ENCODE measurements around the gene TNF. TPM values are rescaled to one million over a fixed set of nuclear protein-coding genes. Genes with fewer than 3 reads are reported as not detected.

TNF gene
- polyA plus RNA-seq, 1 experiment, result not detected

GRCh38 chr6:31577579-31577966 lies 2.2 kb downstream of the TNF start:
- Histone ChIP-seq H3K27me3 (ENCODE audit: control insufficient read depth, insufficient read depth, low read length) (peaks cover 27% of the 10 kb centered on the region), H3K4me3 (ENCODE audit: low read depth, low read length) (no peak overlapping the region), H3K27ac (ENCODE audit: low read depth, low read length) (no peak overlapping the region), H3K9me3 (ENCODE audit: control insufficient read depth, insufficient read depth, low read length) (no peaks in the 10 kb centered on the region; the same call in 1 of the 2 replicates)
- ChIA-PET POLR2A (no interaction called here), CTCF (interaction anchor here (9.5 kb wide), 1 partner anchor 20 kb away, joined by 132 read pairs; no protein-coding TSS in a partner anchor)
- no peak for TF ChIP-seq CTCF (IDR thresholded peaks at IDR 0.05; ENCODE audit: low read depth, low read length)
- DNase-seq (ENCODE audit: low read depth, low spot score), result no peak

- DNase-seq (ENCODE audit: low read depth, low spot score), result no peak
- ChIA-PET POLR2A (no interaction called here), CTCF (interaction anchor here (2.3 to 9.5 kb wide), 3 partner anchors 8 to 31 kb away, joined by 11 to 132 read pairs (median 31); partner anchors contain the start of genes ATP6V1G2 and NFKBIL1)
- Histone ChIP-seq H3K27ac (ENCODE audit: low read depth, low read length) (no peak overlapping the region), H3K4me3 (ENCODE audit: low read depth, low read length) (no peak overlapping the region), H3K27me3 (ENCODE audit: control insufficient read depth, insufficient read depth, low read length) (peaks cover 22% of the 10 kb centered on the region), H3K9me3 (ENCODE audit: control insufficient read depth, insufficient read depth, low read length) (no peaks in the 10 kb centered on the region; the same call in 1 of the 2 replicates)
- TF ChIP-seq CTCF (IDR thresholded peaks at IDR 0.05; ENCODE audit: low read depth, low read length), result no peak
Observed at GRCh38 chr6:31578184-31579118, 3.1 kb downstream of the TNF start.

GRCh38 chr6:31579119-31579505 lies 3.7 kb downstream of the TNF start:
- no peak overlapping the region for H3K27ac ChIP-seq (ENCODE audit: low read depth, low read length)
- POLR2A ChIA-PET, result no interaction called here

GRCh38 chr6:31579546-31580437 lies 4.4 kb downstream of the TNF start:
- Histone ChIP-seq H3K9me3 (ENCODE audit: control insufficient read depth, insufficient read depth, low read length) (no peaks in the 10 kb centered on the region; the same call in 1 of the 2 replicates), H3K4me3 (ENCODE audit: low read depth, low read length) (no peak overlapping the region), H3K27ac (ENCODE audit: low read depth, low read length) (no peak overlapping the region), H3K27me3 (ENCODE audit: control insufficient read depth, insufficient read depth, low read length) (peaks cover 16% of the 10 kb centered on the region)
- POLR2A ChIA-PET, result interaction anchor here (0.7 kb wide), 1 partner anchor 556 kb away, joined by 3 read pairs; no protein-coding TSS in a partner anchor
- DNase-seq (ENCODE audit: low read depth, low spot score), result no peak
- CTCF ChIA-PET, result interaction anchor here (0.9 to 9.5 kb wide), 15 partner anchors 10 to 38 kb away, joined by 4 to 132 read pairs (median 7); partner anchors contain the start of genes ATP6V1G2, DDX39B, NCR3 and NFKBIL1
- no peak for TF ChIP-seq CTCF (IDR thresholded peaks at IDR 0.05; ENCODE audit: low read depth, low read length)

More at GRCh38 chr6:31579119-31579505, 3.7 kb downstream of the TNF start:
- Histone ChIP-seq H3K27me3 (ENCODE audit: control insufficient read depth, insufficient read depth, low read length) (peaks cover 18% of the 10 kb centered on the region), H3K9me3 (ENCODE audit: control insufficient read depth, insufficient read depth, low read length) (no peaks in the 10 kb centered on the region; the same call in 1 of the 2 replicates), H3K4me3 (ENCODE audit: low read depth, low read length) (no peak overlapping the region)
- TF ChIP-seq CTCF (IDR thresholded peaks at IDR 0.05; ENCODE audit: low read depth, low read length), result no peak
- DNase-seq (ENCODE audit: low read depth, low spot score), result no peak
- CTCF ChIA-PET, result interaction anchor here (2.3 to 9.5 kb wide), 3 partner anchors 9 to 32 kb away, joined by 11 to 132 read pairs (median 31); partner anchors contain the start of genes ATP6V1G2 and NFKBIL1
